ENCODE data around the gene HIBCH. TPM values are rescaled to one million over a fixed set of nuclear protein-coding genes. Genes with fewer than 3 reads are reported as not detected.

HIBCH gene
- total RNA-seq, 1 donor: 14.5 TPM

DNA sequence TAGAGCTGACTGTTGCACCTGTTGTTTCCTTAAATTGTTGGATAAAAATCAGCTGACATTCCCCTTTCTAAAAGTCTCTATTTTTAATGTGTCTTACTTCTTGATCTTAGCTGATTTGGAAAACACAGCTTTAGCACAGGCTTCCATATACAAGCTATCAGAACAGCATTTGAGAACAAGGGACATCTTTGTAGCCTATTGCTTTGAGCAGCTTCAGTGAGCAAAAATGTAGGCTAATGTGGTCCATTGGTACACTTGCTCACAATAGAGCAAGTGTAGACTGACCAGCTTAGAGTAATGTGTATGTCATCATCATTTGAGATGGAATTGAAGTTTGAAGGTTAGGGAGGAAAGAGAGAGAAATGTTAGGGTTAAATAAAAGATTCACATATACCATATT, 30.7 kb upstream of the HIBCH start:
- H3K9me3 ChIP-seq (ENCODE audit: low read depth, low read length): no peaks in the 10 kb centered on the region

GRCh38 chr2:190344276-190344827, 24.7 kb upstream of the HIBCH start:
- Histone ChIP-seq H3K4me2 (ENCODE audit: insufficient read depth, low read length) (peak overlapping the region; percentile 77), H3K79me2 (ENCODE audit: insufficient read depth, low read length) (peaks cover 39% of the 10 kb centered on the region), H2AFZ (ENCODE audit: low read length) (peak overlapping the region; percentile 62), H3K27ac (ENCODE audit: low read depth, low read length) (peak overlapping the region; percentile 70), H3K4me3 (ENCODE audit: insufficient read depth, low read length) (peak overlapping the region; percentile 86), H3K36me3 (ENCODE audit: insufficient read depth, low read length) (peaks cover 3% of the 10 kb centered on the region), H4K20me1 (ENCODE audit: insufficient read depth, low read length) (no peaks in the 10 kb centered on the region), H3K27me3 (ENCODE audit: insufficient read depth, low read length) (no peaks in the 10 kb centered on the region), H3K9me3 (ENCODE audit: low read depth, low read length) (no peaks in the 10 kb centered on the region), H3K4me1 (ENCODE audit: insufficient read depth, low read length) (peaks cover 11% of the 10 kb centered on the region)
- peak; percentile 21 for TF ChIP-seq CTCF (IDR thresholded peaks at IDR 0.05; ENCODE audit: extremely low read depth, low read depth, low read length)
- DNase-seq (ENCODE audit: insufficient read length, low spot score, missing footprints): no peak

More for the DNA sequence above, 30.7 kb upstream of the HIBCH start:
- TF ChIP-seq CTCF (IDR thresholded peaks at IDR 0.05; ENCODE audit: extremely low read depth, low read depth, low read length): no peak
- H3K4me2 ChIP-seq (ENCODE audit: insufficient read depth, low read length): no peak overlapping the region
- peaks cover 3% of the 10 kb centered on the region for H3K36me3 ChIP-seq (ENCODE audit: insufficient read depth, low read length)
- H3K4me3 ChIP-seq (ENCODE audit: insufficient read depth, low read length): no peak overlapping the region
- no peak overlapping the region for H2AFZ ChIP-seq (ENCODE audit: low read length)
- peaks cover 3% of the 10 kb centered on the region for H4K20me1 ChIP-seq (ENCODE audit: insufficient read depth, low read length)
- DNase-seq (ENCODE audit: insufficient read length, low spot score, missing footprints): no peak
- peaks cover 67% of the 10 kb centered on the region for H3K79me2 ChIP-seq (ENCODE audit: insufficient read depth, low read length)
- no peak overlapping the region for H3K27ac ChIP-seq (ENCODE audit: low read depth, low read length)
- H3K4me1 ChIP-seq (ENCODE audit: insufficient read depth, low read length): no peaks in the 10 kb centered on the region
- H3K27me3 ChIP-seq (ENCODE audit: insufficient read depth, low read length): no peaks in the 10 kb centered on the region

- Histone ChIP-seq H3K27ac (ENCODE audit: low read depth, low read length) (peak within 1 kb of the TSS; percentile 70), H3K27me3 (ENCODE audit: insufficient read depth, low read length) (no peaks in the 10 kb centered on the region), H3K4me2 (ENCODE audit: insufficient read depth, low read length) (peak within 1 kb of the TSS; percentile 77), H3K36me3 (ENCODE audit: insufficient read depth, low read length) (peaks cover under 1% of the 10 kb centered on the region), H3K9me3 (ENCODE audit: low read depth, low read length) (no peaks in the 10 kb centered on the region), H3K4me3 (ENCODE audit: insufficient read depth, low read length) (peak within 1 kb of the TSS; percentile 86), H3K4me1 (ENCODE audit: insufficient read depth, low read length) (peaks cover 11% of the 10 kb centered on the region), H2AFZ (ENCODE audit: low read length) (peak within 1 kb of the TSS; percentile 92), H3K79me2 (ENCODE audit: insufficient read depth, low read length) (peaks cover 35% of the 10 kb centered on the region), H4K20me1 (ENCODE audit: insufficient read depth, low read length) (no peaks in the 10 kb centered on the region)
- no peak for TF ChIP-seq CTCF (IDR thresholded peaks at IDR 0.05; ENCODE audit: extremely low read depth, low read depth, low read length)
- DNase-seq (ENCODE audit: insufficient read length, low spot score, missing footprints): peak; percentile 91
Observed at GRCh38 chr2:190343536-190344275, 24.1 kb upstream of the HIBCH start, which contains the start of gene INPP1. INPP1 (plus strand) TSS chr2:190343589; CDS start chr2:190360103, 16,514 bp downstream.

DNA sequence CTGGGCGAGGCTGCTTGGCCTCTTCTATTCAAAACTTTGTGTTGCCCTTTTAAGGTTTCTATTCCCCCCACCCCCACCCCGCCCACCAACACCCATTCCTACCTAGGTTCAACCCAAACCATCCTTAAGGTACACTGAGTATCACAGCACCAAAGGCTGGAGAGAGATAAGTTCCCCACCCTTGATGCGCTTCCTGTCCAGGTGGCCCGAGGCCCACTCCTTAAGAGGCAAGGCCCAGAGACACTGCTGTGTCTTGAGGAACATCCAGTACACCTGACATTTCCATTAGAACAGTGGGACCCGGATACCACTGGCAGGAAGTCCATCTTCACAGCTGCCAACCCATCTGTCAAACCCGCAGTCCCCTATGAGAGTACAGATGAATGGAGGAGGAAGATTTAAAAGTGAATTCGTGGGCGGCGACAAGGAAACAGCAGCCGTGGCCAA, 23.5 kb upstream of the HIBCH start:
- H3K27ac ChIP-seq (ENCODE audit: low read depth, low read length): peak overlapping the region; percentile 70

More for the DNA sequence above, 23.5 kb upstream of the HIBCH start:
- peak overlapping the region; percentile 77 for H3K4me2 ChIP-seq (ENCODE audit: insufficient read depth, low read length)
- no peaks in the 10 kb centered on the region for H3K27me3 ChIP-seq (ENCODE audit: insufficient read depth, low read length)
- H3K4me1 ChIP-seq (ENCODE audit: insufficient read depth, low read length): peaks cover 11% of the 10 kb centered on the region
- H4K20me1 ChIP-seq (ENCODE audit: insufficient read depth, low read length): no peaks in the 10 kb centered on the region
- no peaks in the 10 kb centered on the region for H3K9me3 ChIP-seq (ENCODE audit: low read depth, low read length)
- H2AFZ ChIP-seq (ENCODE audit: low read length): peak overlapping the region; percentile 92
- no peak for DNase-seq (ENCODE audit: insufficient read length, low spot score, missing footprints)
- H3K79me2 ChIP-seq (ENCODE audit: insufficient read depth, low read length): peaks cover 32% of the 10 kb centered on the region
- H3K36me3 ChIP-seq (ENCODE audit: insufficient read depth, low read length): no peaks in the 10 kb centered on the region
- TF ChIP-seq CTCF (IDR thresholded peaks at IDR 0.05; ENCODE audit: extremely low read depth, low read depth, low read length): no peak
- H3K4me3 ChIP-seq (ENCODE audit: insufficient read depth, low read length): peak overlapping the region; percentile 86

All from osteoblast (primary cell).